ENCODE measurements around the gene KIF3B. TPM values are rescaled to one million over a fixed set of nuclear protein-coding genes. Genes with fewer than 3 reads are reported as not detected.

Gene KIF3B
- total and polyA plus RNA-seq, 10 of the 15 experiments (the other 5 are each of a cell fraction or from before 2014, with no cell fraction given) = 7.4 to 37.3 (median 25.9) TPM

DNA sequence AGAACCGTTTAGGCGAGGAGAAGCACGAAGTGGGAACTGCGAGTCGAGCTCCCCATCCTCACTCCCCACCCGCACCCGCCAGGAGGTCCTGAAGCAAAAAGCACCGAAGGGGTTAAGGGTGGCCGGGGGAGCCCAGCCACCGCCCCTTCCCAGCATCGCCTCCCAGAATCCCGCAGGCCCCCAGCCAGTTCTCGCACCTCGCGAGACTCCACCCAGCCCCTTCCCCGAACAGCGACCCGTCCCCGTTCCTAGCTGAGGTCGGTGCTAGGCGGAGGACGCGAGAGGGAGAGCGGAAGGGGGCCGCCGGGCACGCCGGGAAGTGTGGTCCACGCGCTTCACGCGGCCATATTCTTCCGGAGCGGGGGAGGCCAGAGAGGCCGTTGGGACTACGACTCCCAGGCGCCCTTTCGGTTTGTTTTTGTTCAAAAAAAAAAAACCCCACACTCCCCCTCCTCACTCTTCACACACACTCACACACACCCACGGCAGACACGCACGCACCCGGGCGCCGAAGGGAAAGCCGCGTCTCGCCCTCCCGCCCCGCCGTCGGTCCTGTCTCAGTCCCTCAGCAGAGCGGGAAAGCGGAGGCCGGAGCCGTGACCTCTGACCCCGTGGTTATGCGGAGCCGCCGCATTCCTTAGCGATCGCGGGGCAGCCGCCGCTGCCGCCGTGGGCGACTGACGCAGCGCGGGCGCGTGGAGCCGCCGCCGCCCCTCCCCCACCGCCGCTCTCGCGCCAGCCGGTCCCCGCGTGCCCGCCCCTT is 80.6 kb downstream of the KIF3B start, which contains the start of gene ASXL1 (continued):
- TF ChIP-seq MLLT1 (IDR thresholded peaks at IDR 0.05) (0 out of 2 replicates have a peak, but pooled peaks have one; percentile 77), SREBF1 (IDR thresholded peaks at IDR 0.05; ENCODE audit: low read length) (peak; percentile 70), TARDBP (IDR thresholded peaks at IDR 0.05; ENCODE audit: borderline replicate concordance) (peak; percentile 91), ZNF24 (IDR thresholded peaks at IDR 0.05) (no peak), IKZF1 (conservative IDR thresholded peaks at IDR 0.05) (peak; percentile 97), NKRF (conservative IDR thresholded peaks at IDR 0.05) (peak; percentile 77), RCOR1 (conservative IDR thresholded peaks at IDR 0.05; ENCODE audit: low read depth, low read length) (peak; percentile 100), NR2C1 (IDR thresholded peaks at IDR 0.05) (peak; percentile 97), RB1 (IDR thresholded peaks at IDR 0.05; ENCODE audit: borderline replicate concordance) (peak; percentile 94; the same call in 1 of the 2 replicates), CREB1 (IDR thresholded peaks at IDR 0.05; ENCODE audit: low read depth) (peak; percentile 54; the same call in 1 of the 2 replicates), CHD2 (IDR thresholded peaks at IDR 0.05; ENCODE audit: borderline replicate concordance, low read depth, low read length) (peak; percentile 100), ZBTB11 (CRISPR knock-in tag; IDR thresholded peaks at IDR 0.05) (no peak), WRNIP1 (IDR thresholded peaks at IDR 0.05; ENCODE audit: borderline replicate concordance, low read depth, low read length) (no peak), SPI1 (IDR thresholded peaks at IDR 0.05; ENCODE audit: borderline replicate concordance, insufficient read depth, low read depth, low read length) (no peak; the same call in none of the 2 replicates), USF2 (IDR thresholded peaks at IDR 0.05; ENCODE audit: borderline replicate concordance, low read depth, low read length) (no peak), CBX3 (IDR thresholded peaks at IDR 0.05; ENCODE audit: borderline replicate concordance, low read depth) (no peak), NBN (IDR thresholded peaks at IDR 0.05) (peak; percentile 89; the same call in 1 of the 2 replicates)
- TF ChIP-seq, protein P1, sequence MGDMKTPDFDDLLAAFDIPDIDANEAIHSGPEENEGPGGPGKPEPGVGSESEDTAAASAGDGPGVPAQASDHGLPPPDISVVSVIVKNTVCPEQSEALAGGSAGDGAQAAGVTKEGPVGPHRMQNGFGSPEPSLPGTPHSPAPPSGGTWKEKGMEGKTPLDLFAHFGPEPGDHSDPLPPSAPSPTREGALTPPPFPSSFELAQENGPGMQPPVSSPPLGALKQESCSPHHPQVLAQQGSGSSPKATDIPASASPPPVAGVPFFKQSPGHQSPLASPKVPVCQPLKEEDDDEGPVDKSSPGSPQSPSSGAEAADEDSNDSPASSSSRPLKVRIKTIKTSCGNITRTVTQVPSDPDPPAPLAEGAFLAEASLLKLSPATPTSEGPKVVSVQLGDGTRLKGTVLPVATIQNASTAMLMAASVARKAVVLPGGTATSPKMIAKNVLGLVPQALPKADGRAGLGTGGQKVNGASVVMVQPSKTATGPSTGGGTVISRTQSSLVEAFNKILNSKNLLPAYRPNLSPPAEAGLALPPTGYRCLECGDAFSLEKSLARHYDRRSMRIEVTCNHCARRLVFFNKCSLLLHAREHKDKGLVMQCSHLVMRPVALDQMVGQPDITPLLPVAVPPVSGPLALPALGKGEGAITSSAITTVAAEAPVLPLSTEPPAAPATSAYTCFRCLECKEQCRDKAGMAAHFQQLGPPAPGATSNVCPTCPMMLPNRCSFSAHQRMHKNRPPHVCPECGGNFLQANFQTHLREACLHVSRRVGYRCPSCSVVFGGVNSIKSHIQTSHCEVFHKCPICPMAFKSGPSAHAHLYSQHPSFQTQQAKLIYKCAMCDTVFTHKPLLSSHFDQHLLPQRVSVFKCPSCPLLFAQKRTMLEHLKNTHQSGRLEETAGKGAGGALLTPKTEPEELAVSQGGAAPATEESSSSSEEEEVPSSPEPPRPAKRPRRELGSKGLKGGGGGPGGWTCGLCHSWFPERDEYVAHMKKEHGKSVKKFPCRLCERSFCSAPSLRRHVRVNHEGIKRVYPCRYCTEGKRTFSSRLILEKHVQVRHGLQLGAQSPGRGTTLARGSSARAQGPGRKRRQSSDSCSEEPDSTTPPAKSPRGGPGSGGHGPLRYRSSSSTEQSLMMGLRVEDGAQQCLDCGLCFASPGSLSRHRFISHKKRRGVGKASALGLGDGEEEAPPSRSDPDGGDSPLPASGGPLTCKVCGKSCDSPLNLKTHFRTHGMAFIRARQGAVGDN (IDR thresholded peaks at IDR 0.05) = peak; percentile 60
